AG10803 (cell line): ENCODE data around the gene GPR137C.

Source experiments
- DNase-seq: peaks from one replicate; pipeline ENCODE4 v3.0.0; 2010; ENCODE audit warnings: low read depth
- H3K4me3 ChIP-seq: 2 replicates; pipeline ENCODE4 v1.5.1; 2011; ENCODE audit warnings: mild to moderate bottlenecking, low read length, control low read depth
- TF ChIP-seq, protein P1 (sequence below): conservative IDR thresholded peaks from 2 replicates; pipeline ENCODE4 v1.5.1; 2011; ENCODE audit warnings: mild to moderate bottlenecking, low read length, control low read depth, inconsistent platforms

GPR137C gene

DNA sequence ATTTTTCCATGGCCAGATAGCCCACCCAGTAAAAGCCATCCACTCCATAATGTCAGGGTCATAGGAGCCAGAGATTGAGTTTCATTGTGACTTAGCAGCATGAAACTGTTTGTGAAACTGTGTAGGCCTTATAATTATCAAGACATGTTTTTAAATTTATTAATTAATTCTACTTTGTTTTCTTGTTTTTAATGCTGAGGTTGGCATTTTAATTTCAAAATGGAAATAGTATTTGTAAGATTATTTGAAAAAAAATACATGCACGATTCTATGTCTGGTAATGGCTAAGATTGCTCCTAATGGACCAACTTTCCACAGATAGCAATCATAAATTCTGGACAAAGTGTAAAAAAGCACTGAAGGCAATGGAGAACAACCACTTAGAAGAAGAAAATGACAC lies 67.1 kb downstream of the GPR137C start:
- H3K4me3 ChIP-seq, result no peak overlapping the region
- DNase-seq, result no peak
- TF ChIP-seq, protein P1, sequence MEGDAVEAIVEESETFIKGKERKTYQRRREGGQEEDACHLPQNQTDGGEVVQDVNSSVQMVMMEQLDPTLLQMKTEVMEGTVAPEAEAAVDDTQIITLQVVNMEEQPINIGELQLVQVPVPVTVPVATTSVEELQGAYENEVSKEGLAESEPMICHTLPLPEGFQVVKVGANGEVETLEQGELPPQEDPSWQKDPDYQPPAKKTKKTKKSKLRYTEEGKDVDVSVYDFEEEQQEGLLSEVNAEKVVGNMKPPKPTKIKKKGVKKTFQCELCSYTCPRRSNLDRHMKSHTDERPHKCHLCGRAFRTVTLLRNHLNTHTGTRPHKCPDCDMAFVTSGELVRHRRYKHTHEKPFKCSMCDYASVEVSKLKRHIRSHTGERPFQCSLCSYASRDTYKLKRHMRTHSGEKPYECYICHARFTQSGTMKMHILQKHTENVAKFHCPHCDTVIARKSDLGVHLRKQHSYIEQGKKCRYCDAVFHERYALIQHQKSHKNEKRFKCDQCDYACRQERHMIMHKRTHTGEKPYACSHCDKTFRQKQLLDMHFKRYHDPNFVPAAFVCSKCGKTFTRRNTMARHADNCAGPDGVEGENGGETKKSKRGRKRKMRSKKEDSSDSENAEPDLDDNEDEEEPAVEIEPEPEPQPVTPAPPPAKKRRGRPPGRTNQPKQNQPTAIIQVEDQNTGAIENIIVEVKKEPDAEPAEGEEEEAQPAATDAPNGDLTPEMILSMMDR, result no peak

DNA sequence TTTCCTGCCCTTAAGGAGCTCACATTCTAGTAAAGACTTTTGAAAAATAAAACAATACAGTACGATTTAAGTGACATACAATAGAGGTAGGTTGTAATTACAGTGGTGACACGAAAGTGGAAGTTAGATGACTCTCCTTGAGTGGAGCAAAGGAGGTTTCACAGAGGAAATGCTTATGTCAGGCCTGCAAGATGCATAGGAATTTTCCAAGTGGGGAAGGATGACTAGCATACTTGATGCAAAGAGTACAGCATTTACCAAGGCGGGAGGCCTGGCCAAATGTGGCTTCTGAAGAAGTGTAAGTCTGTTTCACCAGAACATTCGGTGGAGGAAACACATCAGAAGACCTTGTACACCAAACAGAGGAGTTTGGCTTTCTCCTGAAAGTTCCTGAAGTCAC lies 87.5 kb downstream of the GPR137C start:
- H3K4me3 ChIP-seq, result no peak overlapping the region
- DNase-seq, result no peak
- TF ChIP-seq, protein P1, result no peak

DNA sequence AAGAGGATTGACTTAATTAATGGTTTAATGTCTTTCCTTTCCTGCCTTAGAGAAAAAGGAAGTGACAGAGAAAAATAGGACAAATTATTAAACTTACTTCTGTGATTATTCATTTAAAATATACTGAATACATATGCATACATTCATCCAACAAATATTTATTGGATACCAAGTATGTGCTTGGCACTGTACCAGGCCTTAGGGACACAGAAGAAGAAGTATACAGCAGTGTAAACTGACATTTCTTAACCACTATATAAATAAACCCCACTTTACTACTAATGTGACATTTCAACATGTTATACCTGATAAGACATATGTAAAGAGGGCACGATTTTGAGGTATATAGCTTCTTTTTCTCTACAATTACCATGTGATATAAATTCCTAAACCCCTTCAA lies 89.1 kb downstream of the GPR137C start:
- TF ChIP-seq, protein P1, result no peak
- H3K4me3 ChIP-seq, result no peak overlapping the region
- DNase-seq, result no peak

DNA sequence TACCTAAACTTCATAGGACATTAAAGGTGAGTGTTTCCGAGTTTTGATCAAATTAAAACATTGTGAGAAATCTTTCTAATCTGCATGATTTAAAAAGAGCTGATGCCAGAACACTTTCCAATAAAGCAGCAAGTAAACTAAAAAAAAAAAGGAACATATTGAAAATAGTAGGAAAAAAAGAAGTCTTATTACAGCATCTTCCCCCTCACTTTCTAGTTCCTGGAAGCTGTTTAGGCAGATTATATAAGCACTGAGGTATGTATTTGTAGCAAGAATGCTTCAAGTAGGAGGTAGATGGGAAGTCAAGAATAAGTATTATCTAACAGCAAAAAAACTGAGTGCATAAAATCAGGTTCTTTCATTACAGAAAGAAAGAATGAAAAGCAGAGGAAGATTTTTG lies 96.9 kb downstream of the GPR137C start:
- no peak overlapping the region for H3K4me3 ChIP-seq
- TF ChIP-seq, protein P1, result no peak
- no peak for DNase-seq

DNA sequence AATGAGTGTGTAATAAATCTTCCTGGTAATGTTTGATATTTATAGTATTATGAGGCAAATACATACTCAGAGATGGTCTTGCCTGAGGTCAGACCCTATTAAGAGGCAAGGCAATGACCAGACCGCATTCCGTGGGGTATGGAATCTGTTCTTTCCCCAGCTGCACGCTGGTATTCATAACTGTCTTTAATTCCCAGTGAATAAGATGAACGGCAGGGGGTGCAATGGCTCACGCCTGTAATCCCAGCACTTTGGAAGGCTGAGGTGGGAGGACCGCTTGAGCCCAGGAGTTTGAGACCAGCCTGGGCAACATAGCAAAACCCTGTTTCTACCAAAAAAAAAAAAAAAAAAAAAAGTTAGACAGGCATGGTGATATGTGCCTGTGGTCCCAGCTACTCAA lies 98.1 kb downstream of the GPR137C start:
- DNase-seq, result peak; percentile 2
- TF ChIP-seq, protein P1, result 0 out of 2 replicates have a peak, but pooled peaks have one; percentile 14
- H3K4me3 ChIP-seq, result no peak overlapping the region

DNA sequence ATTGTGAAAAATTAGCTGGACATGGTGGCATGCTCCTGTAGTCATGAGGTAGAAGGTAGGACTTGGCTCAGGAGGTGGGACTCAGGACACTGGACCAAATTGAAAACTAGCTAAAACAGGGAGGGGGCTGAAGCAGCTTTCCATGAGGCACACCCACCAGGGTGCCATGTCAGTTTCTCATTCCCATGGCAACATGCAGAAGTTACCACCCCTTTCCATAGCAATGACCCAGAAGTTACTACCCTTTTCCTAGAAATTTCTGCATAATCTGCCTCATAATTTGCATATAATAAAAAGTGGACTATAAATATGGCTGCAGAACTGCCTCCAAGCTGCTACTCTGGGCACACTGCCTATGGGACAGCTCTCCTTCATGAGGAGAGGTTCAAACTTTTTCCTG lies 104.3 kb downstream of the GPR137C start:
- H3K4me3 ChIP-seq, result no peak overlapping the region
- TF ChIP-seq, protein P1, result no peak
- DNase-seq, result no peak

DNA sequence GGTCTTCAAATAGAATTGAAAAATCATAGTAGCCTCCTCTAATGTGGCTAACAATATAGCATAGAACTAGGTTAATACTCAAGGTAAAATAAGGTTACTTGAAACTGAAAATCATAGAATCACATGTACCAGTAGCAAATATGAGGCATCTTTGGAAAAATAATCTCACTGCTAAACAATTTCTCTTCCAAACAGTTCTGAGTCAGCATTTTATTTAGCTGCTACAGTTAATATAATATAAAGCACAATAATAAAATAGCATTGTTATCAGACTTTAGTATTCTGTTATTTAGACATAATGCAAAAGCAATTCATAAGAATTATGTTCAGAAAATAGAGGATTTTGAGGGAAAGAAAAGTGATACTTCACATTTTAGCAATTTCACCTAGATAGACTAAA lies 107.7 kb downstream of the GPR137C start:
- no peak overlapping the region for H3K4me3 ChIP-seq
- no peak for DNase-seq
- TF ChIP-seq, protein P1, result no peak
